Inflammatory macrophage treated with lipopolysaccharide for 1 hour (primary cell): ENCODE results near the gene TEX54.
"Not testable (repeated sequence)": the region's sequence is repeated elsewhere in the genome, so short reads cannot be mapped to it uniquely, and the experiment has no call there.

Source experiments
- DNase-seq, 2 donors: peaks; one replicate each; pipeline ENCODE4 v3.0.0-alpha.2; 2020 to 2022

TEX54 gene

DNA sequence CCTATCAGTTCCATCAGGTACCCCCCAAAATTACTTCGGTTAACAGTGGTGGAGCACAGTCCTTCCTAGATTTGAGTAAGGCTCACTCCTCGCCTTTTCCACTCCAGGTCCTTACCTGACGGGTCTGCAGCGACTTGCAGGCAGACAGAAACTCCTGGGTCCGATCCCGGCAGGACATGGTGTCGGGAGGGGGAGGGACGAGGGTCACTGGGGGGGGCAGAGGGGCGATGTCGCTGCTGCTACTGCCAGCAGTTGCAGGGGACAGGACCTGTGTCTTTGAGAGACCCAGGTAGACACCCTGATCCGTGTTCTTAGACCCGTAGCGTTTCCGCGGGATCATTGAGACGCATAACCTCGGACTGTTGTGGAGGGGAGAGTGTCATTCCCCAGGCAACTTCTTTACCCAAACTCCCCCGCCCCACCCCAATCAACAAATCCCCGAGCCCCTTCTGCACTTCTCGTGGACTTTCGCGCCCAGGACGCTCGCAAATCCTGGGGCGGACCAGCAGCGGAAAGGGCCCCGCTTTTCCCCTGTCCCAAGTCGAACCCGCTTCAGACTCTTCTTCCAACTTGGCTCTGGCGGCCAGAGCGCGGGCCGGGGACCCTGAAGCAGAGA, 1.6 kb downstream of the TEX54 start:
- DNase-seq: peak in 1 of 2 donors; percentile 24

DNA sequence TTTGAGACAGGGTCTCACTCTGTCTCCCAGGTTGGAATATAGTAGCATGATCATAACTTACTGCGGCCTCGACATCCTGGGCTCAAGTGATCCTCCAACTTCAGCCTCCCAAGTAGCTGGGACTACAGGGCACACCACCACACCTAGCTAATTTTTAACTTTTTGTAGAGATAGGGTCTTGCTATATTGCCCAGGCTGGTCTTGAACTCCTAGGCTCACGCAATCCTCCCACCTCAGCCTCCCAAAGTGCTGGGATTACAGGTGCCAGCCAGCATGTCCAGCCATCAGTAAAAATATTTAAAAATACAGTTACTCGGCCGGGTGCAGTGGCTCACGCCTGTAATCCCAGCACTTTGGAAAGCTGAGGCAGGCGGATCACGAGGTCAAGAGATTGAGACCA, 4.5 kb downstream of the TEX54 start:
- not testable (repeated sequence) for DNase-seq

DNA sequence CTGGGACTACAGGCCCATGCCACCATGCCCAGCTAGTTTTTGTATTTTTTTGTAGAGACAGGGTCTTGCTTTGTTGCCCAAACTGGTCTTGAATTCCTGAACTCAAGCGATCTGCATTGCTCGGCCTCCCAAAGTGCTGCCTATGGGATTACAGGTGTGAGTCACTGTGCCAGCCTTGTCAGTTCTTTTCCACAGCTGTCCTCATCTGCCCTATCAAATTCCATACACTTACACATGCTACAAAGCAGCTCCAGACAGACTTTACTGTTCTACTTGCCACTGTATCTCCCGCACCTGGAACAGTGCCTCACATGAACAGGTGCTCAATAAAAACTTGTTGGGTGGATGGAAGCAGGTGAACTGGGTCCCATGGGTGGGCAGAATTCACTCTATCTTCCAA, 9.0 kb downstream of the TEX54 start:
- no peak for DNase-seq

DNA sequence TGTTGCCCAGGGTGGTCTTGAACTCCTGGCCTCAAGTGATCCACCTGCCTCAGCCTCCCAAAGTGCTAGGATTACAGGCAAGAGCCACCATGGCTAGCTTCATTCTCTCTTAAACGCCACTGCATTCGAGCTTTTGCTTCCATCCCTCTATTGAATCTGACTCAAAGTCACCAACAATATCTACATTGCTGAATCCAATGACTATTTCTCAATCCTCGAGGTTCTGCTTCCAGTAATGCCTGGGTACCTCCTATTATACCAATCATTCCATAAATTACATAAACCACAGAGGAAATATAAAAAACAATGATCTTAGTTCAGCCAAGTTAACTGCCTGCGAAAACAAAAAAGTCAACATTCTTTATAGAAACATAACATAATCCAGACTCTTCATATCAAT, 15.5 kb downstream of the TEX54 start:
- DNase-seq: peak; percentile 28 to 48

DNA sequence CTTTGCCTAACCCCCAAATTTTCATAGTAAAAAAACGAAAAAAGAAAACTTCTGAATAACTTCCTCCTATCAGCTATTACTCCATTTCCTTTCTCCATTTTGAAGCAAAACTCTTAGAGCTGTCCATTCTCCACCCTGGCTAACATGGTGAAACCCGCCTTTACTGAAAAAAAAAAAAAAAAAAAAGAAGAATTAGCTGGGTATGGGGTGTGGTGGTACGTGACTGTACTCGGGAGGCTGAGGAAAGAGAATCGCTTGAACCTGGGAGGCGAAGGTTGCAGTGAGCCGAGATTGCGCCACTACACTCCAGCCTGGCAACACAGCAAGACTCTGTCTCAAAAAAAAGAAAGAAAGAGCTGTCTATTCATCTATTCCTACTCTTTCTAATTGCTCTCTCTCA, 16.1 kb downstream of the TEX54 start:
- peak; percentile 64 to 68 for DNase-seq

DNA sequence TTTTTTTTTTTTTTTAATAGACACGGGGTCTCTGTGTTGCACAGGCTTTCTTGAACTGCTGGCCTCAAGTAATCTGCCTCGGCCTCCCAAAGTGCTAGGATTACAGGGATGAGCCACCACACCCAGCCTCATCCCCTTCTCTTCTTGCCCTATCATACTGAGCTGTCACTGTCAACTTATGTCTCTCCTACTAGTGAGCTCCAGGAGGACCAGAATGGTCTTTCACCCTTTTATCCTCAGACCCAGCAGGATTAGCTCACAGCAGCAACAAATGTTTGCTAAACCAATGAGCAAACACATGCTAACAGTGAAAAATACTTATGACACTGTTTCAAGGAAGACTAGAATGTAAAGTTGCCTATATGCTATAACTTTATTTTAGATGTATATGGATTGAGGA, 21.0 kb downstream of the TEX54 start:
- no peak for DNase-seq

DNA sequence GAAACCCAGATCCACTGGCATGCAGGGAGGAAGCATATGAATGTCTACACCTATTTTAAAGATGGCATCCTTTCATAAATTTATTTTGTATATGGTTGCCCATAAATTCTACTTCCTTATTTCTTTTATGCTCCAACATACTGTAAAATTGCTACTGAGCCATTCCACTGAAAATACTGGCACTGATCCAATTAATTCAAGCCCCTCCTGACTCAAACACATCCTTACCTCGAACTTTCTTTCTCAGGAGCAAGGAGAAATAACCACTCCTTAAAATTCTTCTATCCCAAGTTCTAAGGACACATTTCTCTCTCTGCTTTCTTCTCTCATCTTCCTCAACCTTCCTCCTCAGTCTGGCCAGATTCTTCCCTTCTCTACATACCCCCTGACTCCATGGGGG, 21.9 kb downstream of the TEX54 start:
- no peak for DNase-seq

DNA sequence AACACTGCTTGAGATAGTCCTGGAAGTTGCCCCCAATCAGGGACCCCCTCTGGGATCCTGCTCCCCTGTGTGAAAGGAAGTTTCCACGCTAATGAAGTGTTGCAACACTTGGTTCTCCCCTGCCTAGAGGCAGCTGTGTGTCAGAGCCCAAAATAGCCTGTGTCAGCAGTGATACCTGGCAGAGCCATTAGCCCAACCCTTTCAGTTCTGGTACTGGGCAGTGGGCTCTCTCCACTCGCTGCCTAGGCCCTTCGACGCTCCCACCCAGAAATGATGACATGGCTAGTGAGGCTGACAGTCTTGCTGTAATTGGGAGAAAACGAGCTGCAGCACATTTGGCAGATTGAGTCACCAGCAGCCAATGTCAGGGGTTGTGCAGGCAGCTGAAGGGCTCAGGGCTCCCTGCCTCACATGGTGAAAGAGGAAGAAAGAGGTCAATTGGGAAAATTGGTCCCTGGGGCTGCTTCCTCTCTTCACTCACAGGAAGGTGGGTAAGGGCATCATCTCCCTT, 26.0 kb downstream of the TEX54 start:
- DNase-seq: peak; percentile 86 to 95

DNA sequence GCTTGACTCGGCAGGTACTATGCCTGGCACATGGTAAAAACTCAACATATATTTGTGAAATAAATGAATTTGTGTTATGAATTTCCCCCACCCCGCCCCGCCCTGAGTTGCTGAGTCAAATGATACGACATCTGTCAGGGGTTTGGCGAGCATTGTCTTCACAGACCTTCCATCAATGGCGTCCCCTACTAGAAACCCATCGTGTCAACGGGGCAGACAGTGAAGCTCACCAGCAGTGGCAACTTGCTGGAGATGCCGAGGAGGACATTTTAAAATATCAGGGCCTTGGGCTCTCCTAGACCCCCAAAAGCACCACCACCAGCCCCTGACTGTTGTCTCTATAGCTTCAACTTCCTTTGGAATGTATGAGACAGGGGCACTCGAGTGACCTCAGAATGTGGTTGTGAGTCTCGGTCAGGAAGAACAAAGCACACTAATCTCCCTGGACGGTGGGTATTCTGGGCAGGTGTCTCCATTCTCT, 26.6 kb downstream of the TEX54 start:
- DNase-seq: no peak

DNA sequence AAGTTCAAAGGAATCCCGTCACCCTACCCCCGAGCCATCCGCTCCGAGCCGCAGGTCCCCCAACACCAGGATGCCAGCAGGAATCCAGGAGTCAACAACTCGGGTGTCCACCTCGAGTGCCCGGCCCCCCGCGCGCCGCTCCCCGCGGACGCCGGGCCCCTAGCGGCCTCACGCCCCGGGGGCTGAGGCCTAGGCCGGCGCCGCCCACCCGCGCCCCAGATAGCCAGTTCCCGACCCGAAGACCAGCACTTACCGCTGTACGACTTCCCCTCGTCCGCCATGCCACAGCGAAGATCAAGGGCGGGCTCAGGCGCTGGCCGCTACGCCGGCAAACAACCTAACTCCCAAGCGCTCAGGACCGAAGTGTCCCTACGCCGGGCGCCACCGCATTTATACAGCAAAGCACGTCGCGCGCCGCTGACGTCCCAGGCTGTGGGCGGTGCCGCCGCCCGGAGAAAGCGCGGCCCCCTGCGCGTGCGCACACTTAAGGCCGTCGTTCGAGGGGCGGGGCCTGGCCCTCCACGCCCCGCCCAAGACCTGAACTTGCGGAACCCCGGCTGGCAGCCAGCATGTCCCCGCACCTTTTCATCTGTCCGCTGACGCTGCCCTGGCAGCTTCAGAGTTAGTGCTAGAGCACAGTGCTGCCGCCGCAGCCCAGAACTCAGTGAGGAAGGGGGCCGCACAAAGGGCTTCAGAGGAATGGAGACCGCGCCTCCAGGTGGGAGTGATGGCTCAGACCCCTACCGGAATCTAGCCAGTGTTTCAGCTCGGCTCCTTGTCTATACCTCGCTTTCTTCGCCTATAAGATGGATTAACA, 27.4 kb downstream of the TEX54 start, which contains the start of gene NXF1:
Gene NXF1 (minus strand): TSS at position 365 of the 817 bp plus-strand sequence. CDS start 84 bp downstream, at position 281.
- DNase-seq: peak; percentile 92 to 99

DNA sequence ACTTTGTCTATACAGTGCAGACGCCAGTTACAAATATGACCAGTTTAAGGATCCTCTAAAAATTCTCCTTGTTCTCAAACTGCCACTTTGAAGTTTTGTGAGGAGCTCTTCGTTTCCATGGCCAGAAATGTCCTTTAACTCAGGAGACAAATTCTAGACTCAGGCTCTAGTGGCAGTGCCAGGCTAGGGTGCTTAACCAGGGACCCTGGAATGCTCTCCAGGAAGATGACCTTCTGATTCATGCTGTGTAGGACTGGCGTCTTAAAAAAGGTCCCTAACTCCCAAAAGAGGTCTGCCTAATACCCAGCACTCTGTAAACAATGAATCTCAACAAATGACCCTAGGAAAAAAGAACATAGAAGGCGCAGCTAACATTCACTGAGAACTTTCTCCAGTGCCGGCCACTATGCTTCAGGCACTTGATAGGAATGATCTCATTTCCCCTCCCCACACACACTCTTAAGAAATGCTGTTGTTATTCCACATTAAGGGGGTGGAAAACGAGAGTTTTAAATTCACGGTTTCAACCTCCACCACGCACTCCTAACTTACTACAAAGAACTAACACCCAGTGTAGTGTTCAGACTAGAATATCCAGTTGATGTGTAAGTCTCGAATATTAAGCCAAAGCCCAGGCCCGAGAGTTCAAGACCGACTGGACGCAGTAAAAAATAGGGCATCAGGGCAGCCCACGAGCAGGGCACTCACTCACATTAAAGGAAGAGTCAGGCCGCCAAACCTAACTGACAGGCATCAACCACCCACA, 28.1 kb downstream of the TEX54 start:
- DNase-seq: peak; percentile 49 to 52

DNA sequence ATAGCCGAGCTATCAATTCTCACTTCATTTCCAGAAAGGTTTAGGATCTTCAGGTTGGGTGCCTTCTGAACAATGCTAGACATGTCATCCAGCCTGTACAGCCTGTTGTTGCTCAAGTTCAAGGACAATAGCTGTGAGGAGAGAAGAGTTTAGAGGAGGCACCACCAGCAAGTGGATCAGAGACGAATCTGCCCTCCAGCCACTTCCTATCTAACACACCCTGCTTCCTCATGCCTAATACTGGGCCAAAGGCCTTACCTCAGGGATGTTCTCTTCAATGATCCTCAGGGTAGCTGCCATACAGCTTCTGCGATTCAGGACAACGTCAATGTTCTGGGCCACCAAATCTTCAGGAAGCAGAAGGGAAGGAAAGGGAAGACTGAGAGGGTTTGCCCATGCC, 31.6 kb downstream of the TEX54 start:
- DNase-seq: no peak

DNA sequence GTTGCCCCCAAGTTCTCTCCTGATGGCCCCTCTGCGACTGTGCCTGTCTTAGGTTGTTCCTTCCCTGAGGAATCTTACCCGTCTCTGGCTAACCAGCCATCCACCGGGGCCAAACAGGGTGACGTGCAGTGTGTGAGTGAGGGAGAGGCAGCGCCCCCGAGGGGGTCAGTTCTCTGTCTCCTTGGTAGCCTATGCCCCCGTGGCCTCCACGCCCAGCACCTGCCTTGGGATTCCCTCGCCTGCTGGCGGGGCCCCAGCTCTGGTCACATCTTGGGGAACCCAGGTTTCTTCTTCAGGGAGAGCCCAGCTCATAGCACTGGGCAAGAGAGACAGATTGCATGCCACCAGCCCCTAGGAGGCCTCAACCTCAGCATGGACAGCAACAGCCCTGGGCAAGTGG, 33.2 kb downstream of the TEX54 start:
- DNase-seq: no peak

DNA sequence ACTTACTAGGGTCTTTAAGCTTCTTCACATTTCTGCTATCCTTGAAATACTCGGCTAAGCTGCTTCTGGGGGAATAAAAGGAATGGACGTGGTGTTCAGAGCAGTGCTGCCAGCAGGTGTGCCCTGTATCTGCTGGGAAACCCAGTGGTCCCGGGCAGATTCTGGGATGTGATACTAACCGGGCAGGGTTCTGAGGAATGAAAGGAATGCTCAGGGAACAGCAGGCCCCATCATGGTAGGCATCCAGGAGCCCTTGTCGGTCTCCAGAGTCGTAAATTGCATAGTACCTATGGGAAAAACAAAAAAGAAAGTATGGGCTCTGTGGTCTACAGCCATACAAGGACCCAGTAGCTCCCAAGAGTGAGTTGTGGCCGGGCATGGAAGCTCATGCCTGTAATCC, 36.4 kb downstream of the TEX54 start:
- no peak for DNase-seq

DNA sequence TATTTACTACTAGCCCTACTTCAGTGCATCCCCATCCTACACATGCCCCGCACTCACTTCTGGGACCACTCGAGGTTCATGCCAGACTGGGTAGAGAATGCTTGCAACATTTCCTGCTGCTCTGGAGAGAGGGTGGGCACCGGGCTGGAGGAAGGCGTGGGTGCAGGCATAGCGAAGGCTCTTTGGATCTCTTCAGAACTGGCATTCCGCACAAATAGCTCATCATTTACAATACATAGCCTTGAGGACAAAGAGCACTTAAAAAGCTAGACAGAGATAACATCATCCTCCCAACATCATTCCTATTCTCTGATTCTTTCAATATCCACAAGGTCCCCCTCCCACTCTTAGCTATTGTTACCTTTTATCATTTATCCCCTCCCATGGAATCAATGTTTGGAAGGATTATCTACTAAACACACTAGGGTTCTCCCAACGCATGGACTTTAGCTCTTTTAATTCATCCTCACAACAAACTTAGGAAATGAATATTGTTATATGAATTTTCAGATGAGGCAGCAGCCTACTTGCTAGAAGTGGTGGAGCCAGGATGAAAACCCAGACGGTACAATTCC, 38.4 kb downstream of the TEX54 start:
- no peak for DNase-seq

DNA sequence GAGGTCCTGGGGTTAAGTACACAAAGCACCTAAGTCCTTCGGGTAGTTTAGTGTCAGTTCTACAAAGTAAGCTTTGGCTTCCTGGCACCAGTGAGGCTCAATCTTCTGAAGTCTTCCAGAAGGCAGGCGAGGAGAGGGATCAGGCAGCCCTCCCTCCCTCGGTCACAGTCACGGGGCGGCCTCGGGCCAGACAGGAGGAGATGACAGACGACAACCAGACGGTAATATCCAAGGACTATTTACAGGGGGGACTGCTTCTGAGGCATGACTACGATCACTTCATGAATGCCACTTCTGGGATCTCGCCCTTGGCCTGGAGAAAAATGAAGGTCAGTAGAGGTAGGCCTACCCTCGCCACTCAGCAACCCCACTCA, 40.5 kb downstream of the TEX54 start:
- no peak for DNase-seq

DNA sequence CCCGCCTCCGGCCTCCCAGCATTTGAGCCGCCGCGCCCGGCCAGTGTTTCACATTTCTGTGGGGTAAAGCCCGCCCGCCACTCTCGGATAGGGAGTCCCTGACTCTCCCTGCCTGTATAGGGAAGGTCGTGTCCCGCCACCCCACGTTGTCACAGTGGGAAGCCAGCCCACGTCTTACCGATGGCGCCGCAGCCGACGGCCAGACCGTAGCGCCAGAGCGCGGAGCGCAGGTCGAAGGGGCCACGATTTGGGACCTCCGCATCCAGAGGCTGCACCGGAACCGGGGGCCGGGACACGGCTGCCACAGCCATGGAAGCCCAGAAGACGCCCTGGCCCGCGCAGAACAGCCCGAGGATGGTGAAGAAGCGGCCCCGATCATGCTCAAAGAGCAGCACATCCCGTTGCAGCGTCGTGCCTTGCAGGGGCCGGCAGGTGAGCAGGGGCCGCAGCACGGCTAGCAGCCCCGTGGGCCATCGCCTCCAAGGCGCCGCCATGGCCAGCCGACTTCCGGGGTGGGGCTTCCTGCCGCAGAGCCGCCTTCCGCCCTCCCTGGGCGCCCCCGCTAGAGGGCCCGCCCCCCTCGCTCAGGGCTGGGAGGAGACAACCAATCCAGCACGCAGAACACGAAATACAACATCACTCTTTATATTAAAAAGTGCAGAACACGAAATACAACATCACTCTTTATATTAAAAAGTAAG, 41.0 kb downstream of the TEX54 start, which contains the start of gene TMEM223:
Gene TMEM223 (minus strand): TSS at position 506 of the 701 bp plus-strand sequence. CDS start 12 bp downstream, at position 494.
- peak; percentile 70 to 82 for DNase-seq

DNA sequence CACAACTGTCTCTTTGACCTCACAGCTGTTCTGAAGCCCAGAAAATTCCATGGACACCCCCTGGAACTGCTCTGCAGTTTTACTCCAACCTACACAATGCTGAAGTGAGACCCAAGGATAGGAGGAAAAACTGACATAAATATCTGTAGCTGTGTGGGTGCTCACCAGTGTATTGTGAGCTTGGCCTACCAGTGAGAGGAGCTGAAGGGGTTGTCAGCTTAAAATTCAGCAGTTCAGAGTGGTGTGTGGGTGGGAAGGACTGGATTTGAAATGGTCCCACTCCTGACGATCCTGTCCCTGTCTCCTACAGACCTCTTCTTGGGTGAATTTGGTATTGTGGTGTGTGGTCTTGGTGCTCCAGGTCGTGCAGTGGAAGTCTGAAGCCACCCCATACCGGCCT, 43.1 kb downstream of the TEX54 start:
- no peak for DNase-seq

DNA sequence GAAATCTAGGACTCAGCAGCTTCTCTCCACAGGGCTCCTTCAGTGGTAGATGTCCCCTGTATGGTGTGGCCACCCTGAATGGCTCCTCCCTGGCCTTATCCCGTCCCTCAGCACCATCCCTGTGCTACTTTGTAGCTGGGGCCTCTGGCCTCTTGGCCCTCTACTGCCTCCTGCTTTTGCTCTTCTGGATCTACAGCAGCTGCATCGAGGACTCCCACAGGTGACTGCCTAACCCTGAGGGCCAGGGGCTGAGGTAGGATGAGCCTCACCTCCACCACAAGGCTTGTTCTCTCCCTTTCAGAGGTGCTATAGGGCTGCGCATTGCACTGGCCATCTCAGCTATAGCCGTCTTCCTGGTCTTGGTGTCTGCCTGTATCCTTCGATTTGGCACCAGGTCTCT, 43.6 kb downstream of the TEX54 start:
- DNase-seq: no peak

DNA sequence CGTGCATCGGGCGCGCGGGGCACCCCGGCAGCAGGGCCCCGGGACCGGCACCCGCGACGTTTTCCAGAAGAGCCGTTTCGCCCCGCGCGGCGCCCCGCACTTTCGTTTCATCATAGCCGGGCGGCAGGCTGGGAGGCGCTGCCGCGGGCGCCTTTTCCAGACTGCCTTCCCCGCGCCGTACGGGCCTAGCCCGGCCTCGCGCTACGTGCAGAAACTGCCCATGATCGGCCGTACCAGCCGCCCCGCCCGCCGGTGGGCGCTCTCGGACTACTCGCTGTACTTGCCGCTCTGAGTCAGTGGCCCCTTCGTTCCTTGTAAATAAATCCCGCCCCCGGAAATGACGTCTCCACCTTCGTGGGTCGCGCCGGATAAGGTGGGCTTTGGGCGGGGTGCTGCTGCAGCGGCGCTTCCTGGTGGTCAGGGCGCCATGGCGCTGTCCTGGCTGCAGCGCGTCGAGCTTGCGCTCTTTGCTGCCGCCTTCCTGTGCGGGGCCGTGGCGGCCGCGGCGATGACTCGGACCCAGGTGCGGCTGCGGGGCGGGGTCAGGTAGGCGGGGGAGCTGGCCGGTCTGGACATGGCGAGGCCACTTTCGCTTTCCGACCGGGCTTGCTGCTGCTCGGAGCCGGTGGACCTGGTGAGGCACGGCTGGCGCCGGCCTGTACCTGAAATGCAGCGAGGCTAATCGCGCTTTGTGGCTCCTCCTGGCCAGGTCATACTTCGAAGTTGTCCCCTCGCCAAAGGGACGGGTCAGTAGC, 45.5 kb downstream of the TEX54 start, which contains the start of gene TMEM179B:
Gene TMEM179B (plus strand): TSS at position 398 of the 755 bp plus-strand sequence. CDS start 30 bp downstream, at position 428.
- peak; percentile 99 to 100 for DNase-seq

DNA sequence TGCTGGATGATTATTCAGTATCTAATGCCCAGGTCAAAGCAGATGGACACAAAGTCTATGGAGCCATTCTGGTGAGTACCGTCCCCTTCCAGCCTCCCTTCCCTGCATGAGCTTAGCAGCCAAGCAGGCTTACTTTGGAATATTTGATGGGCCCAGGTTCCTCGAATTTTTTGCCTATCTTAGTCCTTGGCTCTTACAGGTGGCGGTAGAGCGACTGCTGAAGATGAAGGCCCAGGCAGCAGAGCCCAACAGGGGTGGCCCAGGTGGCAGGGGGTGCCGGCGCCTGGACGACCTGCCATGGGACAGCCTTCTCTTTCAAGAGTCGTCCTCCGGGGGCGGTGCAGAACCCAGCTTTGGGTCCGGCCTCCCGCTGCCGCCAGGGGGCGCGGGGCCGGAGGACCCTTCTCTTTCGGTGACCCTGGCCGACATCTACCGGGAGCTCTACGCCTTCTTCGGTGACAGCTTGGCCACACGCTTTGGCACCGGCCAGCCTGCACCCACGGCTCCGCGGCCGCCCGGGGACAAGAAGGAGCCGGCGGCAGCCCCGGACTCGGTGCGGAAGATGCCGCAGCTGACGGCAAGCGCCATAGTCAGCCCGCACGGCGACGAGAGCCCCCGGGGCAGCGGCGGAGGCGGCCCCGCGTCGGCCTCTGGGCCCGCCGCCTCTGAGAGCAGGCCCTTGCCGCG, 46.2 kb downstream of the TEX54 start:
- peak; percentile 80 to 94 for DNase-seq
